Measurements from ENCODE around the gene ADAMTS3.

Gene ADAMTS3

DNA sequence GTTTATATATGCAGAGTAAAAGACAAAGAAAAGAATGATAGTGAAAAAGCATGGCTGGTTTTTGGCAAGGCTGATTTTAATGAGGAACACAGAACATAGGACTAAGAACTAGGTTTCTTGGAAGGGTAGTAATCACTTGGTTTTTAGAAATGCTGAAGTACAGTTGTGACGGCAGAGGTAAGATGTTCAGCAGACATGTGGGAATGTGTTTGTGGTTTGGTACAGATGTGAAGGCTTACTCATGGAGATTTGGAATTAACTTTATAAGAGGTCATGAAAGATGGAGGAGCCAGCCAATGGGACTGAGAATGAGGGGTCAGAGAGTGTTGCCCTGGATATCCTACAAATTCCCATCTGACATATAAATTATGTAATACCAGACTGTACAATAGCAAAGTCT, 293.6 kb downstream of the ADAMTS3 start:
- no peak for DNase-seq

- no peak for DNase-seq
These were observed 294.8 kb downstream of the ADAMTS3 start for GRCh38 chr4:72274251-72274650.

- DNase-seq = no peak
These were observed 313.8 kb downstream of the ADAMTS3 start for GRCh38 chr4:72255269-72255668.

DNA sequence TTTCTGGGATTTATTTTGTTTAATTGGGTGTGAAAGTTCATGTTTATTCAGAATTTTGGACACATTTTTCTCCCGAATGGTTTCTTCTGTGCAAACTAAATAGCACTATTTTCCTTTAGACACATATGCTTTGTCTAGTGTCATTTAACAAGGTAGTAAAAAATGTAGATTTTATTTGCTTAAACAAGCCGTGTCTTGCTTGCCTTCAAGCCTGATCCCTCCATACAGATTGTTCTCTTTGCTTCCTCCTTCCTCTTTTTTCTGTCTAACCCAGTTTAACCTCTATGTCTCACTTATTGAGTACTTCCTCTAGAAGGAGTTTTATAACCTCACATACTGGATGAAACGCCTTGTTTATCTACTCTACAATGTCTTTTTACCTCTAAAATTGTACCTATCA, 325.4 kb downstream of the ADAMTS3 start:
- DNase-seq = no peak

- no peak for DNase-seq
These were observed 329.4 kb downstream of the ADAMTS3 start for GRCh38 chr4:72239487-72240116.
